Thyroid gland (tissue), 4 donors: ENCODE measurements around the gene GPC6.

ENCODE experiments used
- POLR2A ChIP-seq, 2 donors: fragments of 450-650 bp; IDR thresholded peaks; one replicate each; pipeline ENCODE4 v1.6.1; 2017; ENCODE audit warnings: antibody characterized with exemption in 2 of 2, mild to moderate bottlenecking in 2 of 2, moderate library complexity in 1 of 2
- TF ChIP-seq, protein P1 (sequence below), 6 experiments: fragments of 200-600 bp in 3 of 6; fragments of 450-650 bp in 3 of 6; sonication (generic) in 3 of 6; IDR thresholded peaks; one replicate each; pipeline ENCODE4 v1.5.1; 2016 to 2019; ENCODE audit warnings: antibody characterized with exemption in 6 of 6, mild to moderate bottlenecking in 2 of 6, inconsistent platforms in 1 of 6, moderate library complexity in 1 of 6

DNA sequence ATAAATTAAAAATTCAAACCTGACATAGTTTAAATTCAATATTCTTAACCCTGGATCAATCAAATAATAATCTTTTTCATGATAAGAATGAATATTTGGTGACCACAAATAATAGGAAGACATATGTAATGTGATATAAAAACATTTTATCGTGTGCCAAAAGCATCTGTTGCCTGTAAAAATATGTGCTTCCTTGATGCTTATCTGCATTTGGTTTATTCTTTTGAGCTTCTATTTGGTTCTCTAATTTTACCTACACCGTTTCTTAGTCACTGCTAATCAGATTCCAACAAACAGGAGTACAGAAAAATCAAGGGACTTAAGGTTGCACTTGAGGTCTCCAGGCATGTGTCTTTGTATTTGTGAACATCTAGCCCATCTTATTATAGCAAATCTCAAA lies 978.3 kb downstream of the GPC6 start:
- TF ChIP-seq, protein P1, sequence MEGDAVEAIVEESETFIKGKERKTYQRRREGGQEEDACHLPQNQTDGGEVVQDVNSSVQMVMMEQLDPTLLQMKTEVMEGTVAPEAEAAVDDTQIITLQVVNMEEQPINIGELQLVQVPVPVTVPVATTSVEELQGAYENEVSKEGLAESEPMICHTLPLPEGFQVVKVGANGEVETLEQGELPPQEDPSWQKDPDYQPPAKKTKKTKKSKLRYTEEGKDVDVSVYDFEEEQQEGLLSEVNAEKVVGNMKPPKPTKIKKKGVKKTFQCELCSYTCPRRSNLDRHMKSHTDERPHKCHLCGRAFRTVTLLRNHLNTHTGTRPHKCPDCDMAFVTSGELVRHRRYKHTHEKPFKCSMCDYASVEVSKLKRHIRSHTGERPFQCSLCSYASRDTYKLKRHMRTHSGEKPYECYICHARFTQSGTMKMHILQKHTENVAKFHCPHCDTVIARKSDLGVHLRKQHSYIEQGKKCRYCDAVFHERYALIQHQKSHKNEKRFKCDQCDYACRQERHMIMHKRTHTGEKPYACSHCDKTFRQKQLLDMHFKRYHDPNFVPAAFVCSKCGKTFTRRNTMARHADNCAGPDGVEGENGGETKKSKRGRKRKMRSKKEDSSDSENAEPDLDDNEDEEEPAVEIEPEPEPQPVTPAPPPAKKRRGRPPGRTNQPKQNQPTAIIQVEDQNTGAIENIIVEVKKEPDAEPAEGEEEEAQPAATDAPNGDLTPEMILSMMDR (IDR thresholded peaks at IDR 0.05): no peak
- no peak for TF ChIP-seq POLR2A (IDR thresholded peaks at IDR 0.05)
